B cell (primary cell): ENCODE data around the gene PGAP3. TPM values are rescaled to one million over a fixed set of nuclear protein-coding genes. Genes with fewer than 3 reads are reported as not detected.

Experiments used
- ATAC-seq: fragments of 200-7000 bp; cut with Tn5 transposase; one replicate; pipeline ENCODE4 v1.10.0; 2021; ENCODE audit warnings: low read depth, mild to moderate bottlenecking, moderate number of reproducible peaks, moderate library complexity
- CTCF ChIA-PET: fragments of 350-600 bp; sonication (Branson Sonifier 250); formaldehyde crosslinking; loops from one replicate; lab custom pipeline; 2021; ENCODE audit warnings: antibody characterized with exemption, inconsistent platforms; lab: Charles Lee
- POLR2A ChIA-PET: fragments of 350-600 bp; sonication (Branson Sonifier 250); formaldehyde crosslinking; loops from one replicate; lab custom pipeline; 2021; ENCODE audit warnings: antibody characterized with exemption; lab: Charles Lee
- DNase-seq: peaks from one replicate; pipeline ENCODE4 v3.0.0; 2013
- H2AFZ ChIP-seq: 2 replicates; pipeline ENCODE4 v1.6.1; 2012; ENCODE audit warnings: mild to moderate bottlenecking, low read depth, low read length; ENCODE audit not compliant: insufficient read depth, poor library complexity, severe bottlenecking
- H3K27ac ChIP-seq, 2 donors: 1 replicate in 1 of 2; 2 replicates in 1 of 2; pipeline ENCODE4 v1.5.1; 2012 to 2013; ENCODE audit warnings: low read length in 2 of 2, mild to moderate bottlenecking in 2 of 2, moderate library complexity in 1 of 2
- H3K27me3 ChIP-seq, 4 experiments: fragments of 200-600 bp in 1 of 4; sonication (generic) in 1 of 4; replicated peaks in 1 of 4; 1 replicate in 2 of 4; 2 replicates in 2 of 4; pipeline versions ENCODE4 v1.6.1 to v1.7.0; 2013 to 2016; ENCODE audit warnings: low read length in 3 of 4, mild to moderate bottlenecking in 2 of 4, mixed read lengths in 1 of 4, moderate library complexity in 1 of 4; ENCODE audit not compliant: insufficient read depth in 4 of 4, control insufficient read depth in 3 of 4; ENCODE audit errors: control extremely low read depth in 1 of 4
- H3K36me3 ChIP-seq, 2 experiments: replicated peaks in 1 of 2; 1 replicate in 1 of 2; 2 replicates in 1 of 2; pipeline versions ENCODE4 v1.6.1 to v1.7.1; 2013; ENCODE audit warnings: low read length in 1 of 2; ENCODE audit not compliant: insufficient read depth in 2 of 2, control insufficient read depth in 1 of 2; ENCODE audit errors: control extremely low read depth in 1 of 2, extremely low read depth in 1 of 2
- H3K4me1 ChIP-seq, 2 donors: fragments of 200-600 bp in 1 of 2; sonication (generic) in 1 of 2; 1 replicate in 1 of 2; 2 replicates in 1 of 2; pipeline versions ENCODE4 v1.5.1 to v1.6.1; 2013 to 2017; ENCODE audit warnings: low read length in 2 of 2; ENCODE audit not compliant: control insufficient read depth in 2 of 2, insufficient read depth in 2 of 2
- H3K4me2 ChIP-seq: replicated peaks from 2 replicates; pipeline ENCODE3; 2012; ENCODE audit warnings: mild to moderate bottlenecking, low read depth, low read length; ENCODE audit not compliant: poor library complexity, severe bottlenecking
- H3K4me3 ChIP-seq, 5 experiments: fragments of 200-600 bp in 1 of 5; sonication (generic) in 1 of 5; 1 replicate in 3 of 5; 2 replicates in 2 of 5; pipeline versions ENCODE4 v1.5.1 to v1.7.0; 2011 to 2016; ENCODE audit warnings: low read length in 4 of 5, mild to moderate bottlenecking in 4 of 5, low read depth in 2 of 5, control low read depth in 1 of 5, moderate library complexity in 1 of 5; ENCODE audit not compliant: insufficient read depth in 1 of 5; ENCODE audit errors: control extremely low read depth in 1 of 5, extremely low read depth in 1 of 5
- H3K79me2 ChIP-seq: fragments of 200-600 bp; sonication (generic); one replicate; pipeline ENCODE4 v1.6.0; 2016; ENCODE audit warnings: low read length; ENCODE audit not compliant: control insufficient read depth, insufficient read depth
- H3K9ac ChIP-seq: fragments of 200-600 bp; sonication (generic); 2 replicates; pipeline ENCODE4 v1.6.1; 2017; ENCODE audit warnings: mild to moderate bottlenecking, low read length, moderate library complexity
- H3K9me3 ChIP-seq, 3 donors: one replicate each; pipeline versions ENCODE4 v1.6.1 to v1.7.1; 2013; ENCODE audit warnings: low read length in 2 of 3; ENCODE audit not compliant: control insufficient read depth in 2 of 3, insufficient read depth in 1 of 3; ENCODE audit errors: control extremely low read depth in 1 of 3
- H4K20me1 ChIP-seq: 2 replicates; pipeline ENCODE4 v1.6.0; 2012; ENCODE audit warnings: mild to moderate bottlenecking, low read length; ENCODE audit not compliant: insufficient read depth, control insufficient read depth, poor library complexity, severe bottlenecking
- H3K27ac Mint-ChIP-seq: one replicate; pipeline ENCODE4 v1.8.0; 2021; ENCODE audit warnings: mixed read lengths
- H3K27me3 Mint-ChIP-seq: one replicate; pipeline ENCODE4 v1.8.0; 2021; ENCODE audit warnings: mixed read lengths
- H3K4me1 Mint-ChIP-seq: one replicate; pipeline ENCODE4 v1.8.0; 2021; ENCODE audit warnings: mixed read lengths
- H3K4me3 Mint-ChIP-seq: one replicate; pipeline ENCODE4 v1.8.0; 2021; ENCODE audit warnings: mixed read lengths
- H3K9me3 Mint-ChIP-seq: one replicate; pipeline ENCODE4 v1.8.0; 2022; ENCODE audit warnings: mixed read lengths; ENCODE audit not compliant: insufficient read depth
- CTCF ChIP-seq: fragments of 200-600 bp; IDR thresholded peaks from one replicate; pipeline ENCODE4 v1.8.0; 2022; ENCODE audit warnings: antibody characterized with exemption, mild to moderate bottlenecking
- EZH2 ChIP-seq: IDR thresholded peaks from 2 replicates; pipeline ENCODE4 v1.6.1; 2012; ENCODE audit warnings: borderline replicate concordance, low read depth, mild to moderate bottlenecking, moderate library complexity, low read length; ENCODE audit not compliant: insufficient read depth, poor library complexity, severe bottlenecking
- WGBS: methylation state at CpG from one replicate; pipeline ENCODE4 v1.1.5; 2013; ENCODE audit warnings: missing lambda C conversion rate; ENCODE audit not compliant: insufficient coverage; 5-methylcytosine and 5-hydroxymethylcytosine counted together
- intact Hi-C: fragments of 100-400 bp; cut with micrococcal nuclease; formaldehyde crosslinking; loops from one replicate; pipeline ENCODE4 v1.10.0; 2022
- polyA plus RNA-seq: library from polyadenylated mRNA; depleted of rRNA; stranded (reverse); fragments of >200 nt; gene quantifications from 2 replicates; pipeline ENCODE4 v1.2.3, GENCODE V29; 2012
- total RNA-seq, 2 donors: library from RNA; stranded (reverse); fragments of 120-200 nt in 1 of 2; gene quantifications; 1 replicate in 1 of 2; 2 replicates in 1 of 2; pipeline versions ENCODE4 v1.2.3 to v1.2.4, GENCODE V29; 2013 to 2022

Gene PGAP3
- total and polyA plus RNA-seq, 2 donors (not counting 1 experiment from before 2014, with no cell fraction given) = 27.4 to 34.3 TPM

GRCh38 chr17:39683295-39683939 is 4.4 kb downstream of the PGAP3 start:
- H3K9me3 Mint-ChIP-seq = no peaks in the 10 kb centered on the region
- H3K79me2 ChIP-seq = no peaks in the 10 kb centered on the region
- peaks cover 0 to 18% of the 10 kb centered on the region in 2 experiments for H3K36me3 ChIP-seq
- intact Hi-C loops = no loop called here
- no peaks in the 10 kb centered on the region for H3K27me3 ChIP-seq
- CTCF ChIA-PET = interaction anchor here (1.1 to 7.6 kb wide), 4 partner anchors 13 to 60 kb away, joined by 3 to 48 read pairs (median 6); partner anchors contain the start of gene PNMT
- TF ChIP-seq EZH2 (no peak), CTCF (no peak)
- H3K9me3 ChIP-seq = no peaks in the 10 kb centered on the region
- peaks cover 40% of the 10 kb centered on the region for H3K4me1 Mint-ChIP-seq
- ATAC-seq = no peak
- H3K4me3 ChIP-seq = no peak overlapping the region
- POLR2A ChIA-PET = no interaction called here
- 97% methylated on average over 7 of the region's 9 CpGs for WGBS
- H4K20me1 ChIP-seq = no peaks in the 10 kb centered on the region
- no peak for DNase-seq
- H3K27ac Mint-ChIP-seq = no peak overlapping the region
- H2AFZ ChIP-seq = no peak overlapping the region
- H3K9ac ChIP-seq = no peak overlapping the region
- no peak overlapping the region for H3K4me2 ChIP-seq
- peaks cover 32 to 37% of the 10 kb centered on the region in 2 donors for H3K4me1 ChIP-seq
- no peak overlapping the region for H3K4me3 Mint-ChIP-seq
- H3K27ac ChIP-seq = no peak overlapping the region
- no peaks in the 10 kb centered on the region for H3K27me3 Mint-ChIP-seq
